GM18505 (cell line): Measurements from ENCODE around the gene UBE2D3.

Experiments used
- ATAC-seq: cut with Tn5 transposase; IDR thresholded peaks from one replicate; pipeline ENCODE4 v1.9.1; 2021; ENCODE audit not compliant: unreplicated experiment
- POLR2A ChIP-seq: IDR thresholded peaks from 4 replicates; pipeline ENCODE4 v1.6.1; 2011; ENCODE audit warnings: borderline replicate concordance; ENCODE audit not compliant: insufficient read depth, insufficient read length; ENCODE audit errors: extremely low read depth

Gene UBE2D3

DNA sequence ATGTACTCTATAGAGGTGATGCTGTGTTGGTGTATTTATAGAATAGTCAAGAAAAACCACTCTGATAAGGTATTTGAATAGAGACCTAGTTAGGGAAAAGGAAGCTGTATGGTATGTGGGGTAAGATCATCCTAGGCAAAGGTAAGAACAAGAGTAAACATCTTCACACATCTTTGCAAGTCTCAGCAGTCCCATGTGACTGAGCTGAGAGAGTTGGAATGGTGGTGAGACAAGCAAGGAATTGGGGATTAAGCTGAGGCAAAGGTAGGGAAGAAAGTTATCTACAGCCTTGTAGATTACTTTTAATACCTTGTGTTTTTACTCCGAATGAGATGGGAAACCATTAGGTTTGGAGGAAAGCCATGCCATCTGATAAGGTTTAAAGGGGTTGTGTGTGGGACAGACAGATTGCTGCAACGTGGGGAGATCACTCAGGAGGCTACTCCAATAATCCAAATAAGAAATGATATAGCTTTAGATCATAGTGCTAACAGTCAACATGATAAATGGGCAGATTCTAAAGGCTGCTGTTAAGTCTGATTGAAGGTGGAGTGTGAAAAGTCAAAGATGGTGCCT is 34.9 kb downstream of the UBE2D3 start:
- ATAC-seq, result no peak
- no peak for TF ChIP-seq POLR2A

GRCh38 chr4:102791318-102791835 is 36.0 kb downstream of the UBE2D3 start:
- no peak for ATAC-seq
- TF ChIP-seq POLR2A, result no peak

DNA sequence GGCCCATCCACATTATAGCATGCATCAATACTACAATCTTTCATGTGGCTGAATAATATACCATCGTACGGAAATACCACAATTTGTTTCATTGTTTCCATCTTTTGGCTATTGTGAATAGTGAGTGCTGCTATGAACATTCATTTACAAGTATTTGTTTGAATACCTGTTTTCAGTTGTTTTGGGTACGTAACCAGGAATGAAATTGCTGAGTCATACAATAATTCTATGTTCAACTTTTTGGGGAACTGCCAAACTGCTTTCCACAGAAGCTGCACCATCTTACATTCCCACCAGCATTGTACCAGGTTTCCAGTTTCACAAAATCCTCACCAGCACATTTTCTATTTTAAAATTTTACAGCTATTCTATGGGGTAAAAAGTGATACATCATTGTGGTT is 38.0 kb downstream of the UBE2D3 start:
- TF ChIP-seq POLR2A, result no peak
- no peak for ATAC-seq

GRCh38 chr4:102787944-102788343 is 39.4 kb downstream of the UBE2D3 start:
- no peak for ATAC-seq
- TF ChIP-seq POLR2A, result no peak

DNA sequence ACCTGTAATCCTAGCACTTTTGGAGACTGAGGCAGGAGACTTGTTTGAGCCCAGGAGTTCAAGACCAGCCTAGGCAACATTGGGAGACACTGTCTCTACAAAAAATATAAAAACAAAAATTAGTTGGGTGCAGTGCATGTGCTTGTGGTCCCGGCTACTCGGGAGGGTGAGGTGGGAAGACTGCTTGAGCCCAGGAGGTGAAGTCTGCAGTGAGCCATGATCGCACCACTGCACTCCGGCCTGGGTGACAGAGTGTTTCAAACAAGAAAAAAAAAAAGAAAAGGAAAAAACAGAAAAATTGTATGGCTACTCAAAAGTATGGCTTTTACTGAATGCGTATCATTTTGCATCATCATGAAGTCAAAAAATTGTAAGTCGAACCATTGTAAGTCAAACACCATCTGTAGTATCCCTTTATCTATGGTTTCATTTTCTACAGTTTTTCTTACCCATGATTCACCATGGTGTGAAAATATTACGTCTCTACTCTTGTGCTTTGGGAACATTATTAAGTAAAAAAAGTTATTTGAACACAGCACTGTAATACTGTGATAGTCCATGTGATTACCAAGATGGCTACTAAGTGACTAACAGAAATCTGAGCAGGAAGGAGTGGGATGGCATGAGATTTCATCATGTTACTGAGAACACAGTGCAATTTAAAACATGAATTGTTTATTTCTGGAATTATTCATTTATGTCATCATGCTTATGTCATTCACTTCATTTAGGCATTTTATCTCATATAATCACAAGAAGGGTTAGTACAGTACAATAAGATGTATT is 40.1 kb downstream of the UBE2D3 start:
- no peak for ATAC-seq

GRCh38 chr4:102786279-102786678 is 41.1 kb downstream of the UBE2D3 start:
- no peak for ATAC-seq
- no peak for TF ChIP-seq POLR2A

More for the DNA sequence above, 40.1 kb downstream of the UBE2D3 start:
- TF ChIP-seq POLR2A, result no peak

DNA sequence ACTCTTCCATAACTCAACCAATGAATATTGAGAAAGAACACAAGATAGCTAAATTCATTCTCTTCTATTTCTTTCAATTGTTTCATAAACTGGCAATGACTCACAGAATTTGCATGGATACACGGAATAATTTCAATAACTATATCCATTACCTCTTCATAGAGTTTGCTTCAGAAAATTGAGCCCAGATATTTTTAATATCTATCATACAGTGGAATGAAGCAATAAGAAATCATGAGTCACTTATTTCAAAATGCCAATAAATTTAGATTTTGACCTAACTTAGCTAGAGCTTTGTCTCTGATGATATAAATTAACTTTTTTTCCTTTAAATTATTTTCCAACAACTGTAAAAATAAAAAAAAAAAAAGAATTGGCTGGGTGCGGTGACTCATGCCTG is 44.3 kb downstream of the UBE2D3 start:
- no peak for ATAC-seq
- TF ChIP-seq POLR2A, result no peak

GRCh38 chr4:102781570-102781969 is 45.8 kb downstream of the UBE2D3 start:
- no peak for TF ChIP-seq POLR2A
- no peak for ATAC-seq

- TF ChIP-seq POLR2A, result no peak
- ATAC-seq, result no peak
Measured at GRCh38 chr4:102780476-102781144, 46.7 kb downstream of the UBE2D3 start.

- no peak for ATAC-seq
- no peak for TF ChIP-seq POLR2A
Measured at GRCh38 chr4:102779204-102779603, 48.1 kb downstream of the UBE2D3 start.

DNA sequence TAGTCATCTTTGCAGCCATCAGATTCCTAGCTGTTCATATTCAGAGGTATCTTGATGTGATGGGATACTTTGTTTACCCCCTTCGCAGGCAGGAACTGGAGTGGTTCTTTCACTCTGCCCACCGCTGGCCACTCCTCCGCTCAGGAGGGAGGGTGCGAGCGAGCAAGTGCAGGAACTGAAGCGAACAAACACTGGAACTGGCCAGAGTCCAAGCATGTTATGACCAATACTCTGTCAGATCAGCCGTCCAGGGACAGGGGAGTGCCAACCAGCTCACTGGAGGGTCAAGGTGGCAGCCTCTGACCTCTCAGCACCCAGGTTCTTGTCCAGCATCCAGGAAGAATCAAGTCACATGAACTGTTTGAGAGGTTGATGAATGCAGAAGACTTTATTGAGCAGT is 48.6 kb downstream of the UBE2D3 start:
- TF ChIP-seq POLR2A, result no peak
- ATAC-seq, result no peak

GRCh38 chr4:102775805-102776204 is 51.5 kb downstream of the UBE2D3 start:
- ATAC-seq, result no peak
- no peak for TF ChIP-seq POLR2A

- TF ChIP-seq POLR2A, result no peak
- ATAC-seq, result no peak
Measured at GRCh38 chr4:102774254-102774653, 53.1 kb downstream of the UBE2D3 start.
